OCI-LY7 (cell line): ENCODE results near the gene GYS2. TPM values are rescaled to one million over a fixed set of nuclear protein-coding genes. Genes with fewer than 3 reads are reported as not detected.
A peak's percentile ranks its signal among the peaks of the same experiment; 100 is the strongest.

Experiments used
- BruUV-seq: library from RNA; stranded (reverse); fragments of 400-500 nt; replicated peaks from 2 replicates; lab custom pipeline; 2021; lab: Mats Ljungman, UMichigan
- CTCF ChIA-PET: fragments of 300-600 bp; sonication (Branson Sonifier 250); formaldehyde crosslinking; loops from one replicate; lab custom pipeline; 2022; ENCODE audit warnings: antibody characterized with exemption; ENCODE audit not compliant: unreplicated experiment; lab: Charles Lee
- POLR2A ChIA-PET: fragments of 300-600 bp; sonication (Branson Sonifier 250); formaldehyde crosslinking; loops from one replicate; lab custom pipeline; 2022; ENCODE audit warnings: antibody characterized with exemption; lab: Charles Lee
- DNase-seq: peaks from one replicate; pipeline ENCODE4 v3.0.0-alpha.2; 2015; ENCODE audit warnings: low spot score
- H2AFZ ChIP-seq: fragments of 200-600 bp; sonication (generic), shearing (Covaris generic); 2 replicates; pipeline ENCODE4 v1.6.1; 2014; ENCODE audit warnings: mild to moderate bottlenecking, antibody characterized with exemption, low read length, moderate library complexity
- H3K27ac ChIP-seq: fragments of 200-600 bp; sonication (generic); 2 replicates; pipeline ENCODE4 v1.5.1; 2014; ENCODE audit warnings: mixed run types, low read depth, mild to moderate bottlenecking, moderate library complexity, low read length, inconsistent platforms; ENCODE audit not compliant: poor library complexity, severe bottlenecking
- H3K36me3 ChIP-seq: fragments of 200-600 bp; sonication (generic); 2 replicates; pipeline ENCODE4 v1.6.1; 2014; ENCODE audit warnings: mild to moderate bottlenecking, antibody characterized with exemption, low read length, moderate library complexity, mixed read lengths; ENCODE audit not compliant: insufficient read depth
- H3K4me1 ChIP-seq: fragments of 200-600 bp; sonication (generic); 2 replicates; pipeline ENCODE4 v1.5.1; 2014; ENCODE audit warnings: mild to moderate bottlenecking, low read length; ENCODE audit not compliant: insufficient read depth, poor library complexity, severe bottlenecking
- H3K4me2 ChIP-seq: fragments of 200-600 bp; sonication (generic); 2 replicates; pipeline ENCODE4 v1.6.1; 2014; ENCODE audit warnings: mild to moderate bottlenecking, low read length
- H3K4me3 ChIP-seq: fragments of 200-600 bp; sonication (generic); 2 replicates; pipeline ENCODE4 v1.5.1; 2014; ENCODE audit warnings: mild to moderate bottlenecking, low read depth, low read length; ENCODE audit not compliant: poor library complexity, severe bottlenecking
- H3K79me2 ChIP-seq: fragments of 200-600 bp; sonication (generic); 2 replicates; pipeline ENCODE4 v1.6.1; 2016; ENCODE audit warnings: low read depth, mild to moderate bottlenecking, low read length, moderate library complexity, mixed read lengths; ENCODE audit not compliant: insufficient read depth
- H3K9me2 ChIP-seq: fragments of 200-600 bp; sonication (generic); 2 replicates; pipeline ENCODE4 v1.6.1; 2016; ENCODE audit warnings: mild to moderate bottlenecking, low read length, mixed read lengths; ENCODE audit not compliant: insufficient read depth
- H3K9me3 ChIP-seq: fragments of 200-600 bp; sonication (generic); 2 replicates; pipeline ENCODE4 v1.6.1; 2014; ENCODE audit warnings: mild to moderate bottlenecking, mixed run types, low read length, mixed read lengths
- H4K20me1 ChIP-seq: fragments of 200-600 bp; sonication (generic); 2 replicates; pipeline ENCODE4 v1.6.1; 2014; ENCODE audit warnings: mild to moderate bottlenecking, antibody characterized with exemption, low read length, moderate library complexity, mixed read lengths; ENCODE audit not compliant: insufficient read depth
- EZH2phosphoT487 ChIP-seq: fragments of 200-600 bp; sonication (generic); IDR thresholded peaks from 2 replicates; pipeline ENCODE4 v1.6.1; 2018; ENCODE audit warnings: low read depth, borderline replicate concordance, mild to moderate bottlenecking, mixed run types, antibody characterized with exemption, low read length, moderate library complexity, mixed read lengths
- intact Hi-C: fragments of 100-400 bp; cut with micrococcal nuclease; formaldehyde crosslinking; loops from one replicate; pipeline ENCODE4 v1.10.0; 2022; ENCODE audit not compliant: unreplicated experiment
- total RNA-seq, 2 experiments: library from RNA; depleted of rRNA in 1 of 2; stranded (reverse); fragments of >200 nt in 1 of 2; shearing (Covaris generic) in 1 of 2; gene quantifications; 2 replicates each; pipeline ENCODE4 v1.2.3, GENCODE V29; 2014 to 2022
- TF ChIP-seq, protein P1 (sequence below): fragments of 200-600 bp; sonication (generic); conservative IDR thresholded peaks from 2 replicates; pipeline ENCODE4 v1.5.1; 2014; ENCODE audit warnings: mild to moderate bottlenecking, antibody characterized with exemption, low read length, moderate library complexity, mixed read lengths

The GYS2 gene
- total RNA-seq, 2 experiments from 2014 or later: not detected

DNA sequence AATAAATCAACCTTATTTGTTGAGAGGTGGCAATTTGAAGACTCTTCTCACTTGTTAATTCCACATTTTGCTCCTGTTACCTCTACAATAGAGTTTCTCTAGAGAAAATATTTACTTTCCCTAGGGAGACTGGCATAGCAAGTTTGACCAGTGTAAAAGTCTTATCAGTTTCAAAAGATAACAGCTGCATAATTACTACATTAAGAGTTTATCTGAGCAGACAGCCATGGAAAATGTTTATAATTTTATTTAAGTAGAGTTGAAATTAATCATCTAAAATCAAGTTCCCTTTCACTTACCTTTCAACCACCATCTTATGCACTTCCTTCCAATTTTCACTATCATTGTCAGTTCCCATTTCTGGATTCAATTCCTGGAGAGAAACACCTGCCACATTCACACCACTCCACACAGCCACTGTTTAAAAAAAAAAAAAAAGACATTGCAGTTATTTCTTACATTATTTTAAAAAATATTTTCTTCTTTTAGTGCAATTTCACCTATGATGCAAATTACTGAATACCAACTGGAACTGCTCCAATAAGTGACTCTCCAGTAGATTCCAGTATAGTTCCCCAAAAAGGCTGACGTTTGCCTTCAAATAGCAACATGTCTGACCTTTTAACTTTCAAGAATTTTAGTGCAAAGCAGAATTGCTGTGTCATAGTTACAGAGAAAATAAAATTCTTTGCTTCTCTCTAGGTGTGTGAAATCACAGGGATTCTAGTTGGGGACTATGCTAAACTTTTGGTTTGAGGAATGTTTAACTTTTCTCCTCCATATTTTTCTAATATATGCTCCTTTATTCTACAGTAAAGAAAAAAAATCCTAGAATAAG, 33.6 kb upstream of the GYS2 start:
- POLR2A ChIA-PET: interaction anchor here (0.7 to 3.4 kb wide), 2 partner anchors 14 to 25 kb away, joined by 3 to 8 read pairs; no protein-coding TSS in a partner anchor
- BruUV-seq: no TSS peak
- CTCF ChIA-PET: no interaction called here

DNA sequence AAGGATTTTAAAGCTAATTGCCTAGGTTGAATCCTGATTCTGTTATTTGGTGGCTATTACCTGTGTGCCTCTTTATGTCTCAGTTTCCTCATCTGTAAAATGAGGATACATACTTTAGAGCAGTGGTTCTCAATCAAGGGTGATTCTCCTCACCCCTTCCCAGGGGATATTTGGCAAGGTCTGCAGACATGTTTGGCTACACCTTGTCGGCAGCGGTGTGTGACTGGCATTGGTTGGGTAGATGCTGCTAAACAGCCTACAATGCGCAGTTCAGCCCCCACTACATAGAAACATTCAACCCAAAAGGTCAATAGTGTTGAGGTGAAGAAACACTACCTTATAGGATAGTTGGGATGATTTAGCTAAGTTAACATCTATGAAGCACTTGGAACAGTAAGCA, 29.6 kb upstream of the GYS2 start:
- TF ChIP-seq, protein P1, sequence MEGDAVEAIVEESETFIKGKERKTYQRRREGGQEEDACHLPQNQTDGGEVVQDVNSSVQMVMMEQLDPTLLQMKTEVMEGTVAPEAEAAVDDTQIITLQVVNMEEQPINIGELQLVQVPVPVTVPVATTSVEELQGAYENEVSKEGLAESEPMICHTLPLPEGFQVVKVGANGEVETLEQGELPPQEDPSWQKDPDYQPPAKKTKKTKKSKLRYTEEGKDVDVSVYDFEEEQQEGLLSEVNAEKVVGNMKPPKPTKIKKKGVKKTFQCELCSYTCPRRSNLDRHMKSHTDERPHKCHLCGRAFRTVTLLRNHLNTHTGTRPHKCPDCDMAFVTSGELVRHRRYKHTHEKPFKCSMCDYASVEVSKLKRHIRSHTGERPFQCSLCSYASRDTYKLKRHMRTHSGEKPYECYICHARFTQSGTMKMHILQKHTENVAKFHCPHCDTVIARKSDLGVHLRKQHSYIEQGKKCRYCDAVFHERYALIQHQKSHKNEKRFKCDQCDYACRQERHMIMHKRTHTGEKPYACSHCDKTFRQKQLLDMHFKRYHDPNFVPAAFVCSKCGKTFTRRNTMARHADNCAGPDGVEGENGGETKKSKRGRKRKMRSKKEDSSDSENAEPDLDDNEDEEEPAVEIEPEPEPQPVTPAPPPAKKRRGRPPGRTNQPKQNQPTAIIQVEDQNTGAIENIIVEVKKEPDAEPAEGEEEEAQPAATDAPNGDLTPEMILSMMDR: no peak
- no peak for TF ChIP-seq EZH2phosphoT487
- Histone ChIP-seq H3K4me2 (no peak overlapping the region), H4K20me1 (peaks cover 16% of the 10 kb centered on the region), H3K27ac (no peak overlapping the region), H3K9me2 (no peaks in the 10 kb centered on the region), H2AFZ (no peak overlapping the region), H3K36me3 (peaks cover 88% of the 10 kb centered on the region), H3K4me3 (no peak overlapping the region), H3K9me3 (no peaks in the 10 kb centered on the region), H3K4me1 (no peaks in the 10 kb centered on the region), H3K79me2 (peaks cover 31% of the 10 kb centered on the region; the same call in 1 of the 2 replicates)
- no TSS peak for BruUV-seq
- no peak for DNase-seq
- POLR2A ChIA-PET: interaction anchor here (1.7 kb wide), 1 partner anchor 23 kb away, joined by 5 read pairs; no protein-coding TSS in a partner anchor
- intact Hi-C loops: no loop called here
- CTCF ChIA-PET: no interaction called here

More for the DNA sequence above, 33.6 kb upstream of the GYS2 start:
- H3K4me2 ChIP-seq: no peak overlapping the region
- intact Hi-C loops: no loop called here
- peaks cover 69% of the 10 kb centered on the region; the same call in 1 of the 2 replicates for H3K79me2 ChIP-seq
- H3K36me3 ChIP-seq: peaks cover 96% of the 10 kb centered on the region
- no peaks in the 10 kb centered on the region for H3K4me1 ChIP-seq
- no peak overlapping the region for H3K27ac ChIP-seq
- no peak for DNase-seq
- H3K4me3 ChIP-seq: no peak overlapping the region
- H3K9me2 ChIP-seq: no peaks in the 10 kb centered on the region
- no peaks in the 10 kb centered on the region for H3K9me3 ChIP-seq
- no peak overlapping the region for H2AFZ ChIP-seq
- TF ChIP-seq EZH2phosphoT487: no peak
- TF ChIP-seq, protein P1: 0 out of 2 replicates have a peak, but pooled peaks have one; percentile 11
- H4K20me1 ChIP-seq: peaks cover 37% of the 10 kb centered on the region
